Fibroblast of mammary gland (primary cell): ENCODE measurements around the gene EP400.

ENCODE experiments used
- DNase-seq: peaks from one replicate; pipeline ENCODE4 v3.0.0-alpha.2; 2010; ENCODE audit warnings: low read depth
- H3K4me3 ChIP-seq: 2 replicates; pipeline ENCODE4 v1.5.1; 2011; ENCODE audit warnings: low read depth, mild to moderate bottlenecking, low read length, moderate library complexity; ENCODE audit not compliant: control insufficient read depth
- TF ChIP-seq, protein P1 (sequence below): conservative IDR thresholded peaks from 2 replicates; pipeline ENCODE4 v1.5.1; 2011; ENCODE audit warnings: low read depth, low read length, inconsistent platforms; ENCODE audit not compliant: control insufficient read depth, insufficient read depth

The EP400 gene

DNA sequence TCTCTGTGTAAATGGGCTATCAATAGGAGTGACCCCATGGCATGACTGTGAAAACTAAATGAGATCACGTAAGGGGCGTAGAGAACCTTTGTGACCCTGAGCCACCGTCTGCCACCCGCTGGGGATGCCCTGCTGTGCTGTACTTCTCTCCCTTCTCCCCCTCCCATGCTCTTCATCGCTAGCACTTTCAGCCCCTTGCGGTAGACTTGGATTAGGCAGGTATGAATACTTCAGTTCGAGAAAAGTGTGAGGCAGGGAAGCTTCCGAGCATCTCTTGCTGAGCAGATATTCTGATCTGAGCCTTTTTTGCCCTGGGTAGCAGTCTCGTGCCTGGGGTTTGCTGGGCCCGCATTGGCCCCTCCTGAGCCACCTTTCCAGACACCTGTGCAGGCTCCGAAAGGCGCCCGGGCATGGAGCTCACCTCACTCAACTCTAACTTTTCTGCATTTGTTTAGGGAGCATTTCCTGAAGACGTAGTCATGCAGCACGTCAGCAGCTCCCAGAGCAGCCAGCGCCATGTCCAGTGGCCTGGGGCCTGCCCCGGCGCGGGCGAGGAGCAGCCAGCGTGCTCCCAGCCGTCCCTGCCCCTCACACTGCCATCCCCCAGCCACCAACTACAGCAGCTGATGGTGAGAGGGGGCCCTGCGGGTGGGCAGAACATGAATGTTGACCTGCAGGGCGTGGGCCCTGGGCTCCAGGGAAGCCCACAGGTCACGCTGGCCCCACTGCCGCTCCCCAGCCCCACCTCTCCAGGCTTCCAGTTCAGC lies 154.0 kb downstream of the EP400 start:
- TF ChIP-seq, protein P1, sequence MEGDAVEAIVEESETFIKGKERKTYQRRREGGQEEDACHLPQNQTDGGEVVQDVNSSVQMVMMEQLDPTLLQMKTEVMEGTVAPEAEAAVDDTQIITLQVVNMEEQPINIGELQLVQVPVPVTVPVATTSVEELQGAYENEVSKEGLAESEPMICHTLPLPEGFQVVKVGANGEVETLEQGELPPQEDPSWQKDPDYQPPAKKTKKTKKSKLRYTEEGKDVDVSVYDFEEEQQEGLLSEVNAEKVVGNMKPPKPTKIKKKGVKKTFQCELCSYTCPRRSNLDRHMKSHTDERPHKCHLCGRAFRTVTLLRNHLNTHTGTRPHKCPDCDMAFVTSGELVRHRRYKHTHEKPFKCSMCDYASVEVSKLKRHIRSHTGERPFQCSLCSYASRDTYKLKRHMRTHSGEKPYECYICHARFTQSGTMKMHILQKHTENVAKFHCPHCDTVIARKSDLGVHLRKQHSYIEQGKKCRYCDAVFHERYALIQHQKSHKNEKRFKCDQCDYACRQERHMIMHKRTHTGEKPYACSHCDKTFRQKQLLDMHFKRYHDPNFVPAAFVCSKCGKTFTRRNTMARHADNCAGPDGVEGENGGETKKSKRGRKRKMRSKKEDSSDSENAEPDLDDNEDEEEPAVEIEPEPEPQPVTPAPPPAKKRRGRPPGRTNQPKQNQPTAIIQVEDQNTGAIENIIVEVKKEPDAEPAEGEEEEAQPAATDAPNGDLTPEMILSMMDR: no peak
- H3K4me3 ChIP-seq: no peak overlapping the region

DNA sequence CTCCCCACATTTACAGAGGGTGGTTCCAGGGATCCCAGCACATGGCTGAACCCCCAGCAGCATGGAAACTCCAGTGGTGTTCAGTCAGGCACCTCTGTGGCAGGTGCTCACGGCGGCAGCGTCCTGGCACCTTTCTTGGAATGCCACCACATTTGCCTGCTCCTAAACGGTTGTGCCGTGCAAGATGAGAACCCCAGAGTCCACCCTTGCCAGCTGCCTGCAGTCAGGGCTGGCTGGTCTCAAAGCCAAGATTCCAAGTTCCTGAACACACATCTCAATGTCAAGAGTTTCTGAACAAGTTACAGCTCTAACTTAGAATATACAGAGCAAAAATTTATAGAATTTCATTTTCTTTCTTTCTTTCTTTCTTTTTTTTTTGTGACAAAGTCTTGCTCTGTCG lies 155.7 kb downstream of the EP400 start:
- no peak for DNase-seq
- H3K4me3 ChIP-seq: no peak overlapping the region
- TF ChIP-seq, protein P1: no peak

More for the DNA sequence above, 154.0 kb downstream of the EP400 start:
- DNase-seq: no peak

DNA sequence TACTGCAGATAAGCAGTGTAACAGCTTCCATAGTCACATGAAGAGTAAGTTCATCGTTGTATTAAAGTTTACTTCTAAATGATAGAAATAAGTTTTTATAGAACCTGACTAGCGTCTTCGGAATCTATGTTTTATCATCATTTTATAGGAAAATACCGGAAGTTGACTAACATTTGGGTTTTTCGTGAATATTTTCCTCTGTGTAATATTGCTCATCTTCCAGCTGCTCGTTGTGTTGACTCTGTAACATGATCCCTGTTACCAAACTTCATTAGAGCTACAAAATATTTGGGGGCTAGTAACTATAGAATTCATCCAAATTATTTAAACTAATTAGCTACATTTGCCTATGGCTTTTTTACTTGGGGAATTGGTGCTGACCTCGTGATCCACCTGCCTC lies 157.2 kb downstream of the EP400 start:
- peak; percentile 24 for DNase-seq
- TF ChIP-seq, protein P1: no peak
- no peak overlapping the region for H3K4me3 ChIP-seq

GRCh38 chr12:132108211-132108832 lies 158.6 kb downstream of the EP400 start:
- TF ChIP-seq, protein P1: no peak
- no peak for DNase-seq
- no peak overlapping the region for H3K4me3 ChIP-seq

DNA sequence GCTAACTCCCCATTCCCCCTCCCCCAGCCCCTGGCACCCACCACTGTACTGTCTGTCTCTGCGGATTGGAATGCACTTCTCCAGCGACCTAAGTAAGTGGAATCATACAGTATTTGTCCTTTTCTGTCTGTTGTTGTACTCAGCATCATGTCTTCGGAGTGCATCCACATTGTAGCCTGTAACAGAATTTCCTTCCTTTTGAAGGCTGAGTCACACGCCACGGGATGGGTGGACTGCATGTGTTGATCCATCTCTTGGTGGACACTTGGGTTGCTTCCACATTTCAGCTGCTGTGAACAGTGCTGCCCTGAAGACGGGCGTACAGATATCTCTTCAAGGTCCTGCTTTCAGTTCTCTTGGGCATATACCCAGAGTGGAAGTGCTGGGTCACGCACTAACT lies 160.0 kb downstream of the EP400 start:
- DNase-seq: peak; percentile 2

GRCh38 chr12:132110677-132111076 lies 160.9 kb downstream of the EP400 start:
- TF ChIP-seq, protein P1: no peak
- H3K4me3 ChIP-seq: no peak overlapping the region
- no peak for DNase-seq

More for the DNA sequence above, 160.0 kb downstream of the EP400 start:
- no peak overlapping the region for H3K4me3 ChIP-seq
- TF ChIP-seq, protein P1: no peak
